Uterus (tissue), 4 donors: ENCODE results near the gene ZBP1. TPM values are rescaled to one million over a fixed set of nuclear protein-coding genes. Genes with fewer than 3 reads are reported as not detected.

ENCODE experiments used
- DNase-seq, 2 donors: peaks; one replicate each; pipeline ENCODE4 v3.0.0-alpha.2; 2019 to 2020
- H3K27ac ChIP-seq, 2 donors: fragments of 200-600 bp; sonication (generic); 1 replicate in 1 of 2; 2 replicates in 1 of 2; pipeline ENCODE4 v1.5.1; 2016 to 2018
- H3K27me3 ChIP-seq, 2 donors: fragments of 200-600 bp; sonication (generic); one replicate each; pipeline ENCODE4 v1.5.1; 2018 to 2019; ENCODE audit warnings: control low read depth in 1 of 2
- H3K36me3 ChIP-seq, 2 donors: fragments of 200-600 bp; sonication (generic); one replicate each; pipeline ENCODE4 v1.5.1; 2019; ENCODE audit warnings: control low read depth in 1 of 2
- H3K4me1 ChIP-seq, 2 donors: fragments of 200-600 bp; sonication (generic); one replicate each; pipeline ENCODE4 v1.5.1; 2018 to 2019; ENCODE audit warnings: control low read depth in 1 of 2
- H3K4me3 ChIP-seq, 2 donors: fragments of 200-600 bp; sonication (generic); 1 replicate in 1 of 2; 2 replicates in 1 of 2; pipeline ENCODE4 v1.5.1; 2018 to 2019; ENCODE audit warnings: mild to moderate bottlenecking in 1 of 2
- H3K9me3 ChIP-seq, 2 donors: fragments of 200-600 bp; sonication (generic); one replicate each; pipeline ENCODE4 v1.5.1; 2019; ENCODE audit warnings: control low read depth in 1 of 2
- CTCF ChIP-seq, 4 experiments: fragments of 200-600 bp in 2 of 4; fragments of 450-650 bp in 2 of 4; sonication (generic) in 2 of 4; IDR thresholded peaks; one replicate each; pipeline ENCODE4 v1.5.1; 2016 to 2019; ENCODE audit warnings: antibody characterized with exemption in 4 of 4, mild to moderate bottlenecking in 2 of 4, moderate library complexity in 1 of 4
- POLR2A ChIP-seq, 2 donors: fragments of 450-650 bp; IDR thresholded peaks; one replicate each; pipeline ENCODE4 v1.6.1; 2016; ENCODE audit warnings: antibody characterized with exemption in 2 of 2, mild to moderate bottlenecking in 1 of 2, moderate library complexity in 1 of 2
- intact Hi-C: fragments of 100-400 bp; cut with DNase I; formaldehyde crosslinking; loops from one replicate; pipeline ENCODE4 v1.15.1; 2023; ENCODE audit warnings: low total_unique reads
- total RNA-seq, 4 donors: library from RNA; depleted of rRNA in 3 of 4; stranded (reverse); fragments of >200 nt in 3 of 4; gene quantifications; one replicate each; pipeline versions ENCODE4 v1.1.0 to v1.2.4, GENCODE V29; 2014 to 2023
- donor health status: DM: yes; HTN: yes; CAD: no.

Gene ZBP1
- total RNA-seq, 4 donors from 2014 or later, result 0.46 TPM; not detected in 3

GRCh38 chr20:57584768-57585461 is 35.3 kb downstream of the ZBP1 start:
- TF ChIP-seq CTCF (IDR thresholded peaks at IDR 0.05) (no peak), POLR2A (IDR thresholded peaks at IDR 0.05) (no peak)
- H3K4me1 ChIP-seq, result peaks cover 13 to 17% of the 10 kb centered on the region in 2 donors
- intact Hi-C loops, result loop anchor here (5.0 kb wide), 1 partner anchor 58 kb away; the partner anchor contains the start of gene CTCFL
- H3K9me3 ChIP-seq, result no peaks in the 10 kb centered on the region
- DNase-seq, result no peak
- H3K27me3 ChIP-seq, result no peaks in the 10 kb centered on the region
- H3K27ac ChIP-seq, result no peak overlapping the region
- no peaks in the 10 kb centered on the region for H3K36me3 ChIP-seq
- H3K4me3 ChIP-seq, result no peak overlapping the region

GRCh38 chr20:57583289-57584257 is 36.7 kb downstream of the ZBP1 start:
- Histone ChIP-seq H3K36me3 (no peaks in the 10 kb centered on the region), H3K4me3 (no peak overlapping the region), H3K27me3 (no peaks in the 10 kb centered on the region), H3K4me1 (peaks cover 13 to 19% of the 10 kb centered on the region in 2 donors), H3K9me3 (no peaks in the 10 kb centered on the region), H3K27ac (peak overlapping the region; percentile 23 to 57)
- TF ChIP-seq POLR2A (IDR thresholded peaks at IDR 0.05) (no peak), CTCF (IDR thresholded peaks at IDR 0.05) (no peak)
- intact Hi-C loops, result no loop called here
- DNase-seq, result no peak

GRCh38 chr20:57582432-57583288 is 37.6 kb downstream of the ZBP1 start:
- TF ChIP-seq POLR2A (IDR thresholded peaks at IDR 0.05), result peak in 1 of 2 donors; percentile 31
- TF ChIP-seq CTCF (IDR thresholded peaks at IDR 0.05), result peak in 1 of 4 experiments; percentile 34
- Histone ChIP-seq H3K4me3 (no peak overlapping the region), H3K9me3 (no peaks in the 10 kb centered on the region), H3K4me1 (peaks cover 13 to 19% of the 10 kb centered on the region in 2 donors), H3K36me3 (no peaks in the 10 kb centered on the region), H3K27ac (peak overlapping the region; percentile 38 to 57), H3K27me3 (no peaks in the 10 kb centered on the region)
- peak; percentile 60 to 71 for DNase-seq
- intact Hi-C loops, result no loop called here

GRCh38 chr20:57582029-57582378 is 38.2 kb downstream of the ZBP1 start:
- H3K9me3 ChIP-seq, result no peaks in the 10 kb centered on the region
- TF ChIP-seq POLR2A (IDR thresholded peaks at IDR 0.05) (no peak), CTCF (IDR thresholded peaks at IDR 0.05) (no peak)
- H3K27ac ChIP-seq, result peak overlapping the region; percentile 38 to 54
- intact Hi-C loops, result no loop called here
- no peak overlapping the region for H3K4me3 ChIP-seq
- no peak for DNase-seq
- H3K27me3 ChIP-seq, result no peaks in the 10 kb centered on the region
- H3K36me3 ChIP-seq, result no peaks in the 10 kb centered on the region
- peaks cover 13 to 19% of the 10 kb centered on the region in 2 donors for H3K4me1 ChIP-seq
